ENCODE data around the gene CD164.

Gene CD164

GRCh38 chr6:109381747-109382575 is at the start of gene CD164:
TSS of gene CD164 (minus strand) at chr6:109382467. CDS start at chr6:109382378, 89 bp downstream.
- peak; percentile 91 for DNase-seq (ENCODE audit: low read depth, low spot score)

GRCh38 chr6:109429496-109429895 is 47.2 kb upstream of the CD164 start:
- no peak for DNase-seq (ENCODE audit: low read depth, low spot score)

DNA sequence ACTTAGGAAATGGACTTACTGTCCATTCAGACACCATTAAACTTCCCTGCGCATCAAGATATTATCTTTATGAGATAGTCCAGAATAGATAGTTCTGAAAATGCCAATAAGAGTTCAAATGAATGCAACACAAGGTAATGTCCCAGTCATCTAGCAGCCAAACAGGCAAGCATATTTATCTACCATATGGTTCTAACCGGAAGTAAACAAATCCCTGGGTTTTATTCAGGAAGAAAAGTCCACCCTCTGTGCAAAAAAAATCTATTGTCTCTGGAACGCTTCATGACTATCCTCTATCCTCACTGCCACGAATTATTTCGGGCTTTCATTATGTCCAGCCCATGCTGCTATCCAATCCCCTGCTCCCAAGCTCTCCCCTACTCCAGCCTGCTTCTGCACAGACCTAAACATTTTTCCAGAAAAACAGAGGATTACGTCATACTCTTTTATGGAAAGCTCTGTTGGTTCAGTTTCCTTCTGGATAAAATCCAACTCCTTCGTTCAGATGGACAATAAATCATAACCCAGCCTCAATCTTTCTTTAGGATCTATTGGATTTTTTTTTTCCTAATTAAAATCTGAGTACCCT is 46.7 kb upstream of the CD164 start:
- no peak for DNase-seq (ENCODE audit: low read depth, low spot score)

- DNase-seq (ENCODE audit: low read depth, low spot score) = no peak
These were observed 42.7 kb upstream of the CD164 start for GRCh38 chr6:109424946-109425345.

- no peak for DNase-seq (ENCODE audit: low read depth, low spot score)
These were observed 38.9 kb upstream of the CD164 start for GRCh38 chr6:109421184-109421583.

- no peak for DNase-seq (ENCODE audit: low read depth, low spot score)
These were observed 38.5 kb upstream of the CD164 start for GRCh38 chr6:109420751-109421150.

DNA sequence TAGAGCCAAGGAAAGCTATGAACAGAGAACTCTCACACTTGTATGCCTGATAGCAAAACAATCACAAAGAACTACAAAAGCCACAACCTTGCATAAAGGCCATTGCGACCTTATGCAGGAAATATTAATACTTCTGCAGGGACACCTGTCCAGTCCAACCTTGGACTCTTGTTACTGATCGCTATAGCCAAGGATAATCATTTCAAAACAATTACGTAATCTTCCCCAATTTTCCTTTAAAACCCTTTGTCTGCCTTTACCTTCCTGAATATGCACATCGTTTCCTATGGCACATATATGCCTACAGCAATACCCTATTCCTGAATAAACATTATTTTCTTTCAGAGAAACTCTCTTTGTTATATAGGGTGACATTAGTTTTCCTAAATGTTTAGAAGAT is 35.4 kb upstream of the CD164 start:
- DNase-seq (ENCODE audit: low read depth, low spot score) = no peak

DNA sequence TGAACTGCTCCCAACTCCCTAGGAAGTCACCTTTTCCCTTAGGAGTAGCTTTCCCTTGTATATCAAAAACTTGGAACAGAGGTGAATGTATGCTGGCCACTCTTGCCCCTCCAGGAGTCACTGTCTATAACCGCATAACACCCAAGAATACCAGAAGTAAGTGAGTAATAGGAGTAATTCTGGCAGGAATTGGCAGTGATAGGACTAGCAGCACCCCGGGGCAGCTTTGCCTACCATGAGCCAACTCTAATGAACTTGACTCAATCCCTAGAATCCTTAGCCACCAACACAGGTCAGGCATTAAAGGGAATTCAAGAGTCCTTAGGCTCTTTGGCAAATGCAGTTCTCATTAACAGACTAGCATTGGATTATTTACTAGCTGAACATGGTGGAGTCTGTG is 28.8 kb upstream of the CD164 start:
- no peak for DNase-seq (ENCODE audit: low read depth, low spot score)

DNA sequence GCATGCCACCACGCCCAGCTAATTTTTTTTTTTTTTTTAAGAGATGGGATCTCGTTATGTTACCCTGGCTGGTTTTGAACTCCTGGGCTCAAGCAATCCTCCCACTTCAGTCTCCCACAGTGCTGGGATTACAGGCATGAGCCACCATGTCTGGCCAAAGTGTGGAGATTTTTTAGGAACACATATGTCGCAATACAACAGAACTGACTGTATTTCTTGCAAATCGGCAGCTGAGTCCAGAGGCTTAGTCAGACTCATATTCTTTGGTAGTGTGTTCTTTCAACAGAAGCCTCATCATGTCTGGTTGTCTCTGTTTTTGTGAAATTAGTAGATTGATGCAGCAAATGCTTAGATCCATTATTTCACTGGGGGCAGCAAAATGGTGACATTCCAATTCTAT is 23.9 kb upstream of the CD164 start:
- no peak for DNase-seq (ENCODE audit: low read depth, low spot score)

DNA sequence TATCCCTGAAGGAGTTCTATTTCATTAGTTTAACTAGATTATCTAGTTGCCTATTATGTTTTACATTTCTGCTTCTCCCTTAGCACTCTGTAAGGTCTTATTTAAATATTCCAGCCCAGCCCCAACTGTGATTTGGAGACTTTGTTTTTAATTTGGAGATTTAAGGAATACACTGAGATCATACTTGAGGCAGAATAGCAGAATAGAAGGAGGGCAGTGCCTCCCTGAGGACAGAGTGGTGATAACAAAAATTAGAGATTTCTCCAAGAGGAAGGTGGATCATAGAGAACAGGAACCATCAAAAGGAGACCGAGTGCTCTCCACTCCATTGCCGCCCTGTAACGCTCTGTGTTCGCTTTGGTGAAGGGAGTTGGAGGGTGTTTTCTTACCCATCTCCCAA is 14.8 kb upstream of the CD164 start:
- no peak for DNase-seq (ENCODE audit: low read depth, low spot score)

DNA sequence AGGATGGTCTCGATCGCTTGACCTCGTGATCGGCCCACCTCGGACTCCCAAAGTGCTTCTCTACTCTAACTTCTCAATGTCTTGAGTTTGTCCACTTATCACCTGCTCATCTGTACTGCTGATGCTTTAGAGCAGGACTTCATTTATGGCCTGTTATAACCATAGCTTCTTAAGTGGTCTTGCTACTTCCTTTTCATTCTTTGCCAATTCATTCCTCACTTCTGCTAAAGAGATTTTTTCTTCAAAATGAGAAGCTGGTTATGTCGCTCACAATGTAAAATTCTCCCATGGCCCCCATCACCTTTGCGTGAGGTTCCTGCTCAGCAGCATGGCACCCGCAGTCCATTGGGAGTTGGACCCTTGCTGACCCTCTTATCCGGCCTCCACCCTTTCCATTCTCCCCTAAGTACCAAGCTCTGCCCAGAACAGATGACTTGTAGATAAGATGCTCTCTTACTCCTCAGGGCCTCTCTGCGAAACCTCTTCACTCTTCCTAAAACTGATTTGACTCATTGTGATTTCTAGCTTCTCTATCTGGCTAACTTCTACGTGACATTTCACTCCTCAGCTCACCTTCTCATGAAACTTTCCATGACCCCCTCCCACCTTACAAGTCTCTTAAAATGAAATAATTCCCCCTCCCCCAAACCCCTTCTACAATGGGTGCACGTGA is 13.9 kb upstream of the CD164 start:
- no peak for DNase-seq (ENCODE audit: low read depth, low spot score)

DNA sequence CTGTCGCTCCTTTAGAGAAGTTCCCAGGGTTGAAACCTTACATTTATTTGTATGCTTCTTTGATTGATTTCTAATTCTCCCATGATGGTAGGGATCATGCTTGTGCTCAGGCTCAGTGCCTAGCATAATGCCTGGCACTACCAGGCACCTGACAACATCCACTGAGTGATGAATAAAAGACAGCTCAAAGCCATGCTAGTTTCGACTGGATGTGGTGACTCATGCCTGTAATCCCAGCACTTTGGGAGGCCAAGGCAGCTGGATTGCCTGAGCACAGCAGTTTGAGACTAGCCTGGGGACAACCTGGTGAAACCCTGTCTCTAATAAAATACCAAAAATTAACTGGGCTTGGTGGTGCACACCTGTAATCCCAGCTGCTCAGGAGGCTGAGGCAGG is 11.6 kb upstream of the CD164 start:
- no peak for DNase-seq (ENCODE audit: low read depth, low spot score)

- no peak for DNase-seq (ENCODE audit: low read depth, low spot score)
These were observed 11.1 kb upstream of the CD164 start for GRCh38 chr6:109393157-109393885.

- DNase-seq (ENCODE audit: low read depth, low spot score) = no peak
These were observed 7.5 kb upstream of the CD164 start for GRCh38 chr6:109389650-109390274.

- no peak for DNase-seq (ENCODE audit: low read depth, low spot score)
These were observed 6.0 kb upstream of the CD164 start for GRCh38 chr6:109388265-109388664.

DNA sequence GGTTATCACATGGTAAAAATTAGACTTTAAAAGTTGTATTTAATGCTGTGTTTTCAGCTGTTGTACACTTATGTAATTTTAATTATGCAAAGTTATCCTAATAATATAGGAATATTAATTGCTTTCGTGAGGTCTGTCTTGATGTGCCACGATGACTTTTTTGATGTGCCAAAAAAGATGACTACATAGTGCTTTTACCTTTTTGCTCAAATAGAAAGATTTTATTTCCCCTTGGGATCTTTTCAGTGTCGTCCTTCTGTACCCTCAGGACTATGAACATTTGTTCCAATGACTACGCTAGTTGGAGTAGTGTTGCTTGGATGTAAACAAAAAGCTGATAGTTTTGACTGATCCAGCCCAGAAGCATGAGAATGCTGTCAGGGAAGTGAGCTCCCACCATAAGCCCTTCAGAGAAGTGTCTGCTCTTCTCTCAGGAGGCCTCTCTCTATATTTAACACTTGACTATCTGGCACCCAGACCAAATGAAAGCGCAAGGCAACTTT is 1.2 kb upstream of the CD164 start:
- no peak for DNase-seq (ENCODE audit: low read depth, low spot score)

- DNase-seq (ENCODE audit: low read depth, low spot score) = peak; percentile 80
These were observed 540 bp upstream of the CD164 start for GRCh38 chr6:109382576-109383437.

DNA sequence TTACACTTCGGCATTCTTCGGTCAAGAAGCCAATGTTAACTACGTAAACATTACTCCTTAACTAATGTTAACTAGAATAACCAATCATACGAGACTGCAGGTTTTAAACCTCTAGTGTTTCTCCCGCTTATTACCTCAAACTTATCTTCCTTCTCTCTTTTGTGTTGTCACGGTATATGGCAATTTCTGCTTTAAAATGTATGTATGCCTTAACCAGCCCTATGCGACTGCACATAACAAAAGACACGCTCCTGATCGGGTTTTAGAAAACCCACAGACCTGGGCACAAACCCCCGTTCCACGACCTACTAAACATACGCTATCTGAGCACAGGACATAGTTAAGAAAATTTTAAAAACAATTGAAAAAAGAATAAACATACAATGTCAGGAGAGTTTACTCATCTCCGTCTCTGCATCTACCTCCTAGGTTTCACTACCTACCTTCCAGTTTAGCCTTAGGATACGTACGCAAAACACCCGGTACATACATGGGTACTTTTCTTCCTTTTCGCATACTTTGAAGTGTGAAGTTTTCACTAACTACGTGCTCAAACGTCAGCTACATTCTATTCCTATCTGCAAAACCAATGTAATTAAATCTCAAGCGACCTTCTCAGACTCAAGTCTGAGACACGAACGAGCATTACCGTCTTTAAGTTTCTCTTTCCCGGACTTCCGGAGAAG is 1.1 kb downstream of the CD164 start:
- DNase-seq (ENCODE audit: low read depth, low spot score) = no peak

DNA sequence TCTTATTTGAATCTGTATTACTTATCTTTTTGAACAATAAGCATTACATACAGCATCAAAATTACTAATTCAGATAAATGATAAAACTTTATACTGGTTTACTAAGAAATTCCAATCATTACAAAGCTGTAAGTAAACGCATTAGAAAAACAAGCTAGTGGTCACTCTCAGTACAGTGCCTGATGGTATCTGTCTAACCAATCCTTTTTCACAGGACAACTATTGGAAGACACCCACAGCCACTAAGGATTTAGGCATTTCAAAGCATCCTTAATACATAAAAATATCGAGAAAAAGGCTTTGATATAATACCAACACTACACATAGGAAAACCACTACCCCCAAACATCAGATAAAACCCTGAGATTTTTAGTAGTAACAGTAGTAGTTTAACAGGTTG is 2.6 kb downstream of the CD164 start:
- no peak for DNase-seq (ENCODE audit: low read depth, low spot score)

DNA sequence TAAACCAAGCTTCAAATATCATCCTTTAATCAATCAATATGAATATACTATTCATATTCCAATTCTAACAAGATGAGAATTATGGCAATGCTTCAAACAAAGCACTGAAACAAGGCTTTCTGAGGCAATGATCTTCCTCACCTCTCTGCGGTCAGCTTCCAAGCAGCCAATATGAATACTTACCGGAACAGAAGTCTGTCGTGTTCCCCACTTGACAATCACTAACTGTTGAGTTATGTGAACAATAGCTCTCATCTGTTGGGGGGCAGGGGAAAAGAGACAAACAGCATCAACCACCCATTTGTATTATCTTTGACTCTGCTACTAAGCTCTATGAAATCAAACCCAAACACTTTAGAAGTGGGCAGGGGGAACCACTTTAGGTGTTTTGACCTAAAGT is 4.5 kb downstream of the CD164 start:
- no peak for DNase-seq (ENCODE audit: low read depth, low spot score)
